ENCODE measurements around the gene ZCCHC17. TPM values are rescaled to one million over a fixed set of nuclear protein-coding genes. Genes with fewer than 3 reads are reported as not detected.

ZCCHC17 gene
- total RNA-seq, 1 experiment from 2014 or later = 24.1 TPM

DNA sequence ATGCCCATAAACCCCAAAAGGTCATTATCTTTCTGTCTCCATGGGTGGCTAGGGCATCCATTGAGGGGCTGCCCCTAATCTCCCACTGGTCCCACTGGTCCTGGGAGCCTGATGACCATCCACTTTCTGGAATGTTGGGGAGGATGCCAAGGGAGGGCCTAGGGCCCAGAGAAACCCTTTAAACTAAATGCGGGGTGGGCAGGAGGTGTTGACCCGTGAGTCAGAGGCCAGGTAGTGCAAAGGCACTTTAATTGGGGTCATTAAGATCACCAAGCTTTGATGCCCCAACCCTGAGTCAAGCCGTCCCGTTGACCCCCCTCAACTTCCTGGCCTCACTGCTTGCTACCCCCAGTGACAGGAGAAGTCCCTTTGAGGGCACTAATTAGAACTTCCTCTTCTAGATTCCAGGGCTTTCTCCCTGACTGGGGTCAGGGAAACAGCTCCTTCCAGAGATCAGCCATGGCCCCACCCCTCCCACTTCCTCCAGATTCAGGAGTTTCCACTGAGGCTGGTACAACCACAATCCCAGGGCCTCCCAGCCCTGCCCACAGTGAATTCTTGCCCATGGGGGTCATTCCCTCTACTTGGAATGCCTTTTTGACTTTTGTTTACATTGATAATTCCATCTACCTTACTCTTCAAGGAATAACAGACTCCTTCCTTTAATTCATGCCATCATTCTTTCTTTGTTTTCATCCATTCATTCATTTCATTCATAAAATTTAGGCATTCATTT, 100.7 kb downstream of the ZCCHC17 start:
- no peaks in the 10 kb centered on the region for H3K36me3 ChIP-seq (ENCODE audit: control insufficient read depth, insufficient read depth, low read length)
- intact Hi-C loops (cut with micrococcal nuclease; ENCODE audit: unreplicated experiment) = no loop called here
- ChIA-PET POLR2A (no interaction called here), CTCF (interaction anchor here (2.0 kb wide), 1 partner anchor 25 kb away, joined by 8 read pairs; no protein-coding TSS in a partner anchor)
- TF ChIP-seq, protein P1, sequence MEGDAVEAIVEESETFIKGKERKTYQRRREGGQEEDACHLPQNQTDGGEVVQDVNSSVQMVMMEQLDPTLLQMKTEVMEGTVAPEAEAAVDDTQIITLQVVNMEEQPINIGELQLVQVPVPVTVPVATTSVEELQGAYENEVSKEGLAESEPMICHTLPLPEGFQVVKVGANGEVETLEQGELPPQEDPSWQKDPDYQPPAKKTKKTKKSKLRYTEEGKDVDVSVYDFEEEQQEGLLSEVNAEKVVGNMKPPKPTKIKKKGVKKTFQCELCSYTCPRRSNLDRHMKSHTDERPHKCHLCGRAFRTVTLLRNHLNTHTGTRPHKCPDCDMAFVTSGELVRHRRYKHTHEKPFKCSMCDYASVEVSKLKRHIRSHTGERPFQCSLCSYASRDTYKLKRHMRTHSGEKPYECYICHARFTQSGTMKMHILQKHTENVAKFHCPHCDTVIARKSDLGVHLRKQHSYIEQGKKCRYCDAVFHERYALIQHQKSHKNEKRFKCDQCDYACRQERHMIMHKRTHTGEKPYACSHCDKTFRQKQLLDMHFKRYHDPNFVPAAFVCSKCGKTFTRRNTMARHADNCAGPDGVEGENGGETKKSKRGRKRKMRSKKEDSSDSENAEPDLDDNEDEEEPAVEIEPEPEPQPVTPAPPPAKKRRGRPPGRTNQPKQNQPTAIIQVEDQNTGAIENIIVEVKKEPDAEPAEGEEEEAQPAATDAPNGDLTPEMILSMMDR (IDR thresholded peaks at IDR 0.05; ENCODE audit: insufficient read depth in 1 of 2, low read depth in 1 of 2, low read length in 1 of 2, severe bottlenecking in 1 of 2, unreplicated experiment in 1 of 2) = no peak
- no TSS peak for BruUV-seq (replicated peaks)
- H3K9me3 ChIP-seq = no peaks in the 10 kb centered on the region
- H3K4me1 ChIP-seq = peaks cover 10% of the 10 kb centered on the region; the same call in 1 of the 2 replicates
- Mint-ChIP-seq H3K4me1 (ENCODE audit: low read depth, unreplicated experiment) (peaks cover 10% of the 10 kb centered on the region), H3K27ac (ENCODE audit: unreplicated experiment) (no peak overlapping the region), H3K36me3 (ENCODE audit: insufficient read depth, unreplicated experiment) (no peaks in the 10 kb centered on the region), H3K9me3 (ENCODE audit: unreplicated experiment) (no peaks in the 10 kb centered on the region), H3K4me3 (ENCODE audit: unreplicated experiment) (no peak overlapping the region), H3K27me3 (ENCODE audit: insufficient read depth, unreplicated experiment) (no peaks in the 10 kb centered on the region)
- H3K27me3 ChIP-seq (replicated peaks; ENCODE audit: control insufficient read depth, insufficient read depth, low read length) = no peaks in the 10 kb centered on the region
- H3K4me3 ChIP-seq (ENCODE audit: low read depth, low read length) = no peak overlapping the region
- DNase-seq = no peak

DNA sequence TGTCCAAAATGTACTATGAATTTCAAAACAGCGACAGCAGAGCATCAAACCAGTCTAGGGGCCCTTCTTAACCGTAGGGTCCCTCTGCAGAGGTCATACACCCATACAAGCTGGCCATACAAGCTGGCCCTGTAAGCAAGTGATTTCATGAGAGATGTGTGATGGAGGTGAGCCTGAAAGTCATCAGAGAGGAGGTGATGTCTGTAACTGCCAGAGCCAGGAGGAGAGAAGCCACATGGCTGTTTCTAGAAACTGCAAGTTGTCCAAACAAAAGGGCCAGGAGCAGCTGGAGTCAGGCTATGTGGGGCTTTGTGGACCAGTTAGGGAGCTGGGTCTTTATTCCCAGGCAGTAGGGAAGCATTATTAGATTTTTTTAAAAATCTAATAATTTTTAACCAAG, 101.4 kb downstream of the ZCCHC17 start:
- H3K36me3 ChIP-seq (ENCODE audit: control insufficient read depth, insufficient read depth, low read length) = no peaks in the 10 kb centered on the region
- intact Hi-C loops (cut with micrococcal nuclease; ENCODE audit: unreplicated experiment) = no loop called here
- Mint-ChIP-seq H3K9me3 (ENCODE audit: unreplicated experiment) (no peaks in the 10 kb centered on the region), H3K4me3 (ENCODE audit: unreplicated experiment) (no peak overlapping the region), H3K4me1 (ENCODE audit: low read depth, unreplicated experiment) (peaks cover 6% of the 10 kb centered on the region), H3K27ac (ENCODE audit: unreplicated experiment) (no peak overlapping the region), H3K36me3 (ENCODE audit: insufficient read depth, unreplicated experiment) (no peaks in the 10 kb centered on the region), H3K27me3 (ENCODE audit: insufficient read depth, unreplicated experiment) (no peaks in the 10 kb centered on the region)
- ChIA-PET CTCF (interaction anchor here (2.0 kb wide), 1 partner anchor 24 kb away, joined by 8 read pairs; no protein-coding TSS in a partner anchor), POLR2A (no interaction called here)
- BruUV-seq (replicated peaks) = no TSS peak
- TF ChIP-seq, protein P1 (IDR thresholded peaks at IDR 0.05; ENCODE audit: insufficient read depth in 1 of 2, low read depth in 1 of 2, low read length in 1 of 2, severe bottlenecking in 1 of 2, unreplicated experiment in 1 of 2) = no peak
- DNase-seq = no peak
- no peaks in the 10 kb centered on the region for H3K9me3 ChIP-seq
- no peaks in the 10 kb centered on the region for H3K27me3 ChIP-seq (replicated peaks; ENCODE audit: control insufficient read depth, insufficient read depth, low read length)
- H3K4me1 ChIP-seq = peaks cover 7% of the 10 kb centered on the region; the same call in 1 of the 2 replicates
- no peak overlapping the region for H3K4me3 ChIP-seq (ENCODE audit: low read depth, low read length)

DNA sequence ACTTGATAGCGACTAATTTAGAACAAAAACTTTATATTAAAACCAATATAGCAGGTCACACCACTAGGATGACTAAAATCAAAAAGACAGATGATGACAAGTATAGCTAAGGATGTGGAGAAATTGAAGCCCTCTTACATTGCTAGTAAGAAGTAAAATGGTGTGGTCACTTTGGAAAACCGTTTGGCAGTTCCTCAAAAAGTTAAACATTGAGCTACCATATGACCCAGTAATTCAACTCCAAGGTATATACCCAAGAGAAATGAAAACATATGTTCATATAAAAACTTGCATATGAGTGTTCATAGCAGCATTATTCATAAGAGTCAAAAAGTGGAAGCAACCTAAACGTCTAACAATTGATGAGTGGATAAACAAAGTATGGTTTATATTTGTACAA, 103.1 kb downstream of the ZCCHC17 start:
- CTCF ChIA-PET = no interaction called here
- POLR2A ChIA-PET = no interaction called here
- intact Hi-C loops (cut with micrococcal nuclease; ENCODE audit: unreplicated experiment) = no loop called here

More for the DNA sequence above, 103.1 kb downstream of the ZCCHC17 start:
- no peak for DNase-seq
- H3K4me1 ChIP-seq = peaks cover 7% of the 10 kb centered on the region; the same call in 1 of the 2 replicates
- no TSS peak for BruUV-seq (replicated peaks)
- no peaks in the 10 kb centered on the region for H3K27me3 ChIP-seq (replicated peaks; ENCODE audit: control insufficient read depth, insufficient read depth, low read length)
- no peaks in the 10 kb centered on the region for H3K9me3 Mint-ChIP-seq (ENCODE audit: unreplicated experiment)
- TF ChIP-seq, protein P1 (IDR thresholded peaks at IDR 0.05; ENCODE audit: insufficient read depth in 1 of 2, low read depth in 1 of 2, low read length in 1 of 2, severe bottlenecking in 1 of 2, unreplicated experiment in 1 of 2) = no peak
- H3K4me3 Mint-ChIP-seq (ENCODE audit: unreplicated experiment) = no peak overlapping the region
- H3K36me3 Mint-ChIP-seq (ENCODE audit: insufficient read depth, unreplicated experiment) = no peaks in the 10 kb centered on the region
- no peaks in the 10 kb centered on the region for H3K36me3 ChIP-seq (ENCODE audit: control insufficient read depth, insufficient read depth, low read length)
- H3K9me3 ChIP-seq = no peaks in the 10 kb centered on the region
- no peaks in the 10 kb centered on the region for H3K27me3 Mint-ChIP-seq (ENCODE audit: insufficient read depth, unreplicated experiment)
- peaks cover 6% of the 10 kb centered on the region for H3K4me1 Mint-ChIP-seq (ENCODE audit: low read depth, unreplicated experiment)
- H3K4me3 ChIP-seq (ENCODE audit: low read depth, low read length) = no peak overlapping the region
- no peak overlapping the region for H3K27ac Mint-ChIP-seq (ENCODE audit: unreplicated experiment)

Data from Caco-2 (cell line).